GM21717 (cell line): ENCODE measurements around the gene TOP1.
A peak's percentile ranks its signal among the peaks of the same experiment; 100 is the strongest.

Experiments
- ATAC-seq: cut with Tn5 transposase; IDR thresholded peaks from one replicate; pipeline ENCODE4 v1.9.1; 2021; ENCODE audit warnings: mild to moderate bottlenecking, moderate library complexity; ENCODE audit not compliant: unreplicated experiment

TOP1 gene

GRCh38 chr20:41032271-41032670 is 3.6 kb downstream of the TOP1 start:
- ATAC-seq = no peak

GRCh38 chr20:41034239-41034638 is 5.6 kb downstream of the TOP1 start:
- ATAC-seq = no peak

GRCh38 chr20:41035207-41035606 is 6.6 kb downstream of the TOP1 start:
- no peak for ATAC-seq

GRCh38 chr20:41037179-41037578 is 8.6 kb downstream of the TOP1 start:
- no peak for ATAC-seq

GRCh38 chr20:41038149-41038877 is 9.7 kb downstream of the TOP1 start:
- no peak for ATAC-seq

- no peak for ATAC-seq
These were observed 10.3 kb downstream of the TOP1 start for GRCh38 chr20:41038878-41039404.

- no peak for ATAC-seq
These were observed 12.2 kb downstream of the TOP1 start for GRCh38 chr20:41040855-41041254.

GRCh38 chr20:41041693-41042092 is 13.1 kb downstream of the TOP1 start:
- ATAC-seq = no peak

- ATAC-seq = no peak
These were observed 15.9 kb downstream of the TOP1 start for GRCh38 chr20:41044409-41045062.

- no peak for ATAC-seq
These were observed 17.0 kb downstream of the TOP1 start for GRCh38 chr20:41045671-41046070.

GRCh38 chr20:41046716-41047115 is 18.1 kb downstream of the TOP1 start:
- no peak for ATAC-seq

GRCh38 chr20:41047279-41047974 is 18.8 kb downstream of the TOP1 start:
- ATAC-seq = peak; percentile 37

- ATAC-seq = peak; percentile 57
These were observed 19.3 kb downstream of the TOP1 start for GRCh38 chr20:41047975-41048305.

- no peak for ATAC-seq
These were observed 20.1 kb downstream of the TOP1 start for GRCh38 chr20:41048461-41049301.

- ATAC-seq = no peak
These were observed 20.8 kb downstream of the TOP1 start for GRCh38 chr20:41049451-41049850.

GRCh38 chr20:41050361-41051008 is 21.9 kb downstream of the TOP1 start:
- ATAC-seq = no peak

- no peak for ATAC-seq
These were observed 22.6 kb downstream of the TOP1 start for GRCh38 chr20:41051009-41051825.

GRCh38 chr20:41052742-41053419 is 24.3 kb downstream of the TOP1 start:
- ATAC-seq = no peak
